ENCODE measurements around the gene MRPL36. TPM values are rescaled to one million over a fixed set of nuclear protein-coding genes. Genes with fewer than 3 reads are reported as not detected.

Gene MRPL36
- total and polyA plus RNA-seq, 2 of the 4 experiments (the other 2 are of a cell fraction): 85.9 to 103 TPM

GRCh38 chr5:1755321-1755949 is 44.2 kb downstream of the MRPL36 start:
- Histone ChIP-seq H3K9me1 (ENCODE audit: insufficient read depth, low read length) (no peaks in the 10 kb centered on the region), H3K56ac (ENCODE audit: extremely low read depth, insufficient read depth, low read length) (no peak overlapping the region), H3K79me1 (ENCODE audit: low read depth in 1 of 2, low read length in 2 of 2) (no peaks in the 10 kb centered on the region), H3K4ac (ENCODE audit: low read depth, low read length) (no peak overlapping the region), H2AK9ac (replicated peaks; ENCODE audit: low read depth, low read length, poor library complexity) (no peak overlapping the region), H3K9me3 (ENCODE audit: control insufficient read depth, insufficient read depth, low read length) (peaks cover 2% of the 10 kb centered on the region; the same call in 1 of the 2 replicates), H2BK120ac (ENCODE audit: low read depth, low read length) (no peak overlapping the region), H4K91ac (ENCODE audit: insufficient read depth, low read depth, low read length) (no peak overlapping the region), H3K4me1 (ENCODE audit: control insufficient read depth, insufficient read depth, low read length) (no peaks in the 10 kb centered on the region), H2AFZ (replicated peaks; ENCODE audit: low read length, poor library complexity) (no peak overlapping the region), H2BK20ac (ENCODE audit: low read depth, low read length) (no peak overlapping the region), H3K23ac (ENCODE audit: low read depth, low read length) (no peak overlapping the region), H4K5ac (ENCODE audit: low read depth, low read length) (no peak overlapping the region), H2AK5ac (ENCODE audit: low read depth, low read length) (no peak overlapping the region), H3K9ac (ENCODE audit: low read depth, low read length) (no peak overlapping the region), H3K27ac (ENCODE audit: insufficient read depth, low read length) (no peak overlapping the region), H3K4me2 (ENCODE audit: low read depth, low read length) (no peak overlapping the region), H2BK5ac (ENCODE audit: low read depth, low read length, poor library complexity, severe bottlenecking) (no peak overlapping the region), H3K4me3 (ENCODE audit: insufficient read depth, low read depth, low read length) (no peak overlapping the region), H3K27me3 (ENCODE audit: control insufficient read depth, insufficient read depth, low read length) (peaks cover 13% of the 10 kb centered on the region; the same call in 1 of the 2 replicates), H3K14ac (replicated peaks; ENCODE audit: low read depth, low read length) (no peak overlapping the region), H4K8ac (ENCODE audit: low read depth in 2 of 2, low read length in 2 of 2) (no peak overlapping the region), H3K36me3 (ENCODE audit: control insufficient read depth, insufficient read depth, low read length) (no peaks in the 10 kb centered on the region), H2BK15ac (ENCODE audit: low read depth, low read length) (no peak overlapping the region), H4K20me1 (ENCODE audit: insufficient read depth, low read length) (no peaks in the 10 kb centered on the region), H3K18ac (ENCODE audit: low read depth, low read length) (no peak overlapping the region)
- TF ChIP-seq CEBPB (IDR thresholded peaks at IDR 0.05; ENCODE audit: low read depth, low read length) (no peak), BHLHE40 (IDR thresholded peaks at IDR 0.05; ENCODE audit: low read depth, low read length) (no peak), MAZ (IDR thresholded peaks at IDR 0.05; ENCODE audit: borderline replicate concordance, low read depth, low read length) (no peak), NFE2L2 (IDR thresholded peaks at IDR 0.05; ENCODE audit: low read depth, low read length) (no peak)
- in situ Hi-C loops (cut with MboI; ENCODE audit: low sequenced_read_pairs) (loop anchor here (5.0 kb wide), 1 partner anchor 287 kb away; no protein-coding TSS in a partner anchor), intact Hi-C loops (cut with micrococcal nuclease) (no loop called here), dilution Hi-C loops (cut with HindIII; ENCODE audit: low sequenced_read_pairs, unreplicated experiment) (no loop called here)
- DNase-seq (no peak), ATAC-seq (ENCODE audit: low read depth) (no peak)
- ChIA-PET POLR2A (ENCODE audit: unreplicated experiment) (no interaction called here), CTCF (no interaction called here)
- 48% methylated on average over 8 of the region's 14 CpGs; no CpG with 5 or more reads in 1 of the 2 experiments for WGBS, 2 experiments (ENCODE audit: extremely low coverage in 2 of 2, insufficient read length in 1 of 2)
- no TSS peak for BruUV-seq (replicated peaks)

Data from IMR-90 (cell line).